ENCODE data around the gene OR52E5.

OR52E5 gene

DNA sequence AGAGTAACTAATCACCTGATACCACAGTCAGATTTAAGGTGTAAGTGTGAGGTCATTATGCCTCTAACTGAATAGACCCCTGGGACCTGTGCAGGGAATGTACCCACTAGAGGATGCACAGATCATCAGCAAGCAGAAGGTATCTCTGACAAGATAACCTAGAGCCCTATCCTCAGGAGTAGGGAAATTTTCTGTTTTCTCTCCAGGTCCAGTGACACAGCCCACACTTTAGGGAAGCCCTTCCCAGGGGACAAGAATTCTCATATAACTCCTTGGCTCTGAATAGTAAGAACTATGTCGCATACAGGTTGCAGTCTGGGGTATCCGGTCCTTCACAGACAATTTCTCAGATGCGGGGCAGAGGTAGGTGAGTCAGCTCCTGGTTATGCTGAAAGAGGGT is at the start of gene OR52E5:
OR52E5 (plus strand) TSS at position 301 of the 400 bp plus-strand sequence. CDS start 7,569 bp downstream, outside the sequence.
- TF ChIP-seq GATA1 (IDR thresholded peaks at IDR 0.05; ENCODE audit: low read depth, low read length) = no peak
- no peak for TF ChIP-seq POLR2A (IDR thresholded peaks at IDR 0.05; ENCODE audit: low read length)
- no peak for DNase-seq

DNA sequence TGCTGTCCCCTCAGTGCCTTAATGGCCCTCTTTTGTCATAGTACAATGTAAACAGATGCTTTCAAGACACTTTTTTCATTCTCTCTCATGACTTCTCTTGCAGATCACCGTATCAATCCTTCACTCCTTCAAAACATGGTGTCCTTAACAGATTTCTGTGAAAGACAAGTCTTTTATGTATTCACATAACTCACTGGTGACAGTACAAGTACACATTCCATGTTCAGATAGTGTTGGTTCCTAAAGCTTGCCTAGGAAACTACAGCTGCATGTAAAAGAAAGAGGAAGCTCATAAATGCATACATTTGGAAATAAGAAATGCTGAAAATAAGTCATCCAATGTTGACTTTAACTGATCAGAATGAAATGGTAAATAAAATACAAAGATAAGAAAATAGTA is 46.3 kb upstream of the OR52E5 start:
- DNase-seq = no peak
- TF ChIP-seq POLR2A (IDR thresholded peaks at IDR 0.05; ENCODE audit: low read length) (no peak), GATA1 (IDR thresholded peaks at IDR 0.05; ENCODE audit: low read depth, low read length) (no peak)

DNA sequence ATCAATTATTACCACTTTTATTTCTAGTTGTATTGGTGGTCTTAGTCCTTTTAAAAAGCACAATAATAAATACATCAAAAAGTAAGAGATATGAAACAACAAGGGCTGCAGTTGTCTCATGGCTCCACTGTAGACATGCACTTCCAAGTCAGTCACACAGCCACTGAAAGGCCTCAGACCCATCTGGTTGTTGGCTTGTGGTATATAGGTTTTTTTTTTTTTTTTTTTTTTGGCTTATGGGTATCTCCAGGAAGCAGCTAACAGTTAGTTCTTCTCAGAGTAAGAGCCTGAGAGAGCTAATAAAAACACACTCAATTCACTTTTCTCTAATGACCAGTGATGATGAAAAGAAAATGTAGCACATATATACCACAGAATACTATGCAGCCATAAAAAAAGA is 45.3 kb upstream of the OR52E5 start:
- no peak for DNase-seq
- no peak for TF ChIP-seq GATA1 (IDR thresholded peaks at IDR 0.05; ENCODE audit: low read depth, low read length)
- TF ChIP-seq POLR2A (IDR thresholded peaks at IDR 0.05; ENCODE audit: low read length) = no peak

DNA sequence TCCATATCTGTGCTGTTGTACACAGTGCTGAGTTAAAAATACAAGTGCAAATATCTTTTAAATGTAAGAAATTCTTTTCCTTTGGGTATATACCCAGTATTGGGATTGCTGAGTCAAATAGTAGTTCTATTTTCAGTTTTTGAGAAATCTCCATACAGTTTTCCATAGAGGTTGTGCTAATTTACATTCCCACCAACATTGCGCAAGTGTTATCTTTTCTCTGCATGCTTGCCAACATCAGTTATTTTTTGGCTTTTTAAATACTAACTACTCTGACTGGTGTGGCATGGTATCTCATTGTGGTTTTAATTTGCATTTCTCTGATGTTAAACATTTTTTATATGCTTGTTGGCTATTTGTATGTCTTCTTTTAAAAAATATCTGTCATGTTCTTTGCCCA is 42.0 kb upstream of the OR52E5 start:
- TF ChIP-seq GATA1 (IDR thresholded peaks at IDR 0.05; ENCODE audit: low read depth, low read length) (no peak), POLR2A (IDR thresholded peaks at IDR 0.05; ENCODE audit: low read length) (no peak)
- DNase-seq = no peak

DNA sequence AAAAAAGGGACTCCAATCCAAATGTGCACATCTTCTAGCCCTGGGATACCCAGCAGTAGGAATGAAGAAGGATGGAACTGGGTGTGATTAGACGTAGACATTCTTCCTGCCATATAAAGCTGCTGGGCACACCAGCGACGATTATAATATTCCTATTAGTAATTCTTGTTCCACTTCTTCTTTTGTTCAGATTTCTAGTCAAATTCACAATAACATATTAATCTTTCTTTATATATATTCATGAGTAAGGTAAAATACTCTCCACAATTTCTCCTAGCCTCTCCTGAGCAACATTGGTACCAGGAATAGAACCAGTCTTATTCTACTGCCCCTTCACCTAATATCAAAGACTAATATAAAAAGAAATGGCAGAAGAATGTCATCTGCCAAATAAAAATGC is 35.4 kb upstream of the OR52E5 start, which contains the start of gene OR52E8:
OR52E8 (minus strand) TSS at position 101 of the 400 bp plus-strand sequence; CDS start at position 101, 0 bp downstream.
- no peak for DNase-seq
- no peak for TF ChIP-seq GATA1 (IDR thresholded peaks at IDR 0.05; ENCODE audit: low read depth, low read length)
- TF ChIP-seq POLR2A (IDR thresholded peaks at IDR 0.05; ENCODE audit: low read length) = no peak

DNA sequence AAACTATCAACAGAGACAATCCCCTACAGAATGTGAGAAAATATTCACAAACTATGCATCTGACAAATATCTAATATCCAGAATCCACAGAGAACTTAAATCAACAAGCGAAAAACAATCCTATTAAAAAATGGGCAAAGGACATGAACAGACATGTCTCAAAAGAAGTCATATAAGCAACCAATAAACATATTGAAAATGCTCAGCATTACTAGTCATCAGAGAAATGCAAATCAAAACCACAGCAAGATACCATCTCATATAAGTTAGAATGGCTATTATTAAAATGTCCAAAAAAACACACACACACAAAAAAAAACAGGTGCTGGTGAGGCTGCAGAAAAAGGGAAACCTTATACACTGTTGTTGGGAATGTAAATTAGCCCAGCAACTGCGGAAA is 27.2 kb upstream of the OR52E5 start:
- no peak for TF ChIP-seq POLR2A (IDR thresholded peaks at IDR 0.05; ENCODE audit: low read length)
- no peak for TF ChIP-seq GATA1 (IDR thresholded peaks at IDR 0.05; ENCODE audit: low read depth, low read length)
- DNase-seq = no peak

DNA sequence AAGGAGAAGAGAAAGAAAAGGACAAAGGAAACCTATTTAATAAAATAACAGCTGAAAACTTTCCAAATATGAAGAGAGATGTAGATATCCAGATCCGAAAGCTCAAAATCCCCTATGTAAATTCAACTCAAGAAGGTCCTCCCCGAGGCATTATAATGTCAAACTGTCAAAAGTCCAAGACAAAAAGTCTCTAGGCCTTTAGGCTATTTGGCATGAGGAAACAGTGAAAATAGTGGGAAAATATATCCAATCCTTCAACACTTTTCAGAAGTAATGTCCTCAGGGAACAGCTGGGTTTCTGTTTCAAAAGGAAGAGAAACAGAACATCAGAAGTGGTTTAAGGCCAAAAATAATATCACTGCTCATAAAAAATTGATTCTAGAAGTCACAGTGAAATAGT is 14.4 kb upstream of the OR52E5 start:
- TF ChIP-seq GATA1 (IDR thresholded peaks at IDR 0.05; ENCODE audit: low read depth, low read length) (no peak), POLR2A (IDR thresholded peaks at IDR 0.05; ENCODE audit: low read length) (no peak)
- no peak for DNase-seq

DNA sequence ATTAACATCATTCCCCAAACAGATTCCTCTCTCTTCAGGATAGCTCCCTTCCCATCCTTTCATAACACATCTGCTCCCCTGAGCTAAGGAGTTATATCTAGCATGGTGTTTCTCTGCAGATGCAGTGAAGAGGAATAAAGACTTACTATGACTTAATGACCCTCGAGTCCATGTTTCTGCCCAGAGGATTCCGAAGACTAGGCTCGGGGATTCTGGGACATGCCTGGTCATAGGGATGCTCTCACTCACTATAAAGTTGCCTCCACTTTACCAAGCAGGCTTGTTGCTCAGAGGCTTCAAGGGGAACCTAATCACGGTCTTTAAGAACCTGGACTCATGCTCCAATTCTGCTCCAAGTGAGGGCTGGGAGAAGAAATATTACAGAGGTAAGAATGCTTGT is 12.7 kb upstream of the OR52E5 start, which contains the start of gene OR52E4:
OR52E4 (plus strand) TSS at position 301 of the 400 bp plus-strand sequence. CDS start 3,664 bp downstream, outside the sequence.
- TF ChIP-seq GATA1 (IDR thresholded peaks at IDR 0.05; ENCODE audit: low read depth, low read length) = no peak
- TF ChIP-seq POLR2A (IDR thresholded peaks at IDR 0.05; ENCODE audit: low read length) = no peak
- DNase-seq = no peak

DNA sequence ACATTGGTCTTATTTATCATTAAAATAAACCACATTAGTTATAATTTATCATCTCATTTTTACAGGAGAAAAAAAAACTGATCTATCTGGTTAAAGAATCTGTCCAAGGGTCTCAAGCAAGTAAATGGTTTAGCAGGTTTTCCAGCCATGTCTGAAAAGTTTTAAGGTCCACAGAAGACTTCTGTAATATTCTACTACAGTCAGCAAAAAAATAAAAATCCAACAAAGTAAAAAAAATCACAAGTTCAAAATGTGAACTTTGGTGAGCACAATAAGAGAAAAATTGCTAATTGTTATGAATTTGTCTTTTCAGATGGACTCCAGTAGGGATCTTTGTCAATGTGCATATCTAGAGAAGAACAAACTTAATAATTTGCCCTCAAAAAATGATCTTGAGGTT is 11.3 kb upstream of the OR52E5 start:
- DNase-seq = no peak
- TF ChIP-seq POLR2A (IDR thresholded peaks at IDR 0.05; ENCODE audit: low read length) (no peak), GATA1 (IDR thresholded peaks at IDR 0.05; ENCODE audit: low read depth, low read length) (no peak)

DNA sequence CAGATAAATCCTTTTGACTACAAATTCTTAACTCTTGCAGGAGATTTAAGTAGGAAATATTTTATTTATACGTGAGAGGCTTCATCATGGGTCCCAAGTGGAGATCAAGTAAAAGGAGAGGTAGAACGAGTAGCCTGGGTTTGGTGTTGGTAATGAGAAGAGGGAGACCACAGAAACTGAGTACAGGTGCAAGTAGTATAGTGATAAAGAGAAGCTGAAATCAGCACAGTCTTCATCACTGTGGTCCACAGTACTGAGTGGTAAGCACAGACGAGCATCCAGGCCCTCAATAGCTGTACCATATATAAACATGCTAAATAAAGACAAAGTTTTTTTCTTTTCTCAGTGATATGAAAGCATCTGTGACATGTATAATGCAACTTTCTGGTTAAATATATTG is 5.8 kb upstream of the OR52E5 start:
- TF ChIP-seq POLR2A (IDR thresholded peaks at IDR 0.05; ENCODE audit: low read length) (no peak), GATA1 (IDR thresholded peaks at IDR 0.05; ENCODE audit: low read depth, low read length) (no peak)
- DNase-seq = no peak

DNA sequence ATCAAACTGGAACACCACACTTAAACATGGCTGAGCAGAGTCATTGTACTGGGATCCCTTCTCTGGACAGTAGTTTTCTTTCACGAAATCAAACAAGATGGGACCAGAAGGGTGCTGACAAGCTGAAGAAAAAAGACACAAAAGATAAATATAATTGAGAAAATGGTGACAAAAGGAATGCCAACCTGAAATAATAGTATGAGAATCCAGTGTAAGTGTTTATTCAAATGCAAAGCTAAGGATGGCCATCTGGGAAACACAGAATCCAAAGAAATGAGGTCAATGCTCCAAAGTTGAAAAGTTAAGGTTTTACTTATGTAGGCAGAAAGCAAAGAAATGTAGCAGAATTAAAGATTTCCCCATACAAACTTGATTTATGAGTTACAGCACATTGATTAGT is 5.3 kb upstream of the OR52E5 start:
- no peak for DNase-seq
- TF ChIP-seq GATA1 (IDR thresholded peaks at IDR 0.05; ENCODE audit: low read depth, low read length) = no peak
- no peak for TF ChIP-seq POLR2A (IDR thresholded peaks at IDR 0.05; ENCODE audit: low read length)

DNA sequence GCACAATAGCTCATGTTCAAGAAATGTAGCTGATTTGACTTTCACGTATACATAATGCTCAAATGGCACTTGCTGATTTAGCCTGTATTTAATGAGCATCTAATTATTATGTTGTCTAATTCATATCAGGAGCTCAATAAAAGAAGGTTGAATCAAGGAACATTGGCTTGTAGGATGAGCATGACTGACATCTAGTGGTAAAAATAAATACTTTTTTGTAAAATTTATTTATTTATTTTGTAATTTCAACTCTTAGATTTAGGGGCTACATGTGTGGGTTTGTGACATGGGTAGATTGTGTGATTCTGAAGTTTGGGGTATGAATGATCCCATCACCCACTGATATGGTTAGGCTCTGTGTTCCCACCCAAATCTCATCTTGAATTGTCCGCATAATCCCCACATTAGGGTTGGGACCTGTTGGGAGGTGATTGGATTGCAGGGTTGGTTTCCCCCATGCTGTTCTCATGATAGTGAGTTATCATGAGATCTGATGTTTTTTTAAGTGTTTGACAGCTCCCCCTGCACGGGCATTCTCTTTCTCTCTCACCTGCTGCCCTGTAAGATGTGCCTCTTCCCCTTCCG is 1.7 kb upstream of the OR52E5 start:
- DNase-seq = peak; percentile 21 to 50
- TF ChIP-seq GATA1 (IDR thresholded peaks at IDR 0.05; ENCODE audit: low read depth, low read length) (no peak), POLR2A (IDR thresholded peaks at IDR 0.05; ENCODE audit: low read length) (no peak)

DNA sequence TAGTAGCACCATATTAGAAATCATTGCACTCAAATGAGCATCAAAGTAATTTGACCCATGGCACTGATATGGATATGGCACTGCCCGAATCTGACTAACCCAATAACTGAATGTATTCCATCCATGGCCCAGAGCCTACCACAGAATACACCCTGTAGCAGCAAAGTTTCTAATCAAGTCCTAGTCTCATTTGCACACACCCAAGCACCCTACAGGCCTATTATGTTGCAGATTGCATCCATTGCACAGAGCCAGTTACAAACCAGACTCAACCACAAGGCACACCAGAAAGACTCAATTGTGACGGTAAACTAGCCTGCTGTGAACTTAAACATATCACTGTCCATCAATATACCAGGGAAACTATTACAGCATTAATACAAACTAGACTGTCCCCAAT is 6.5 kb downstream of the OR52E5 start:
- no peak for TF ChIP-seq POLR2A (IDR thresholded peaks at IDR 0.05; ENCODE audit: low read length)
- DNase-seq = no peak

DNA sequence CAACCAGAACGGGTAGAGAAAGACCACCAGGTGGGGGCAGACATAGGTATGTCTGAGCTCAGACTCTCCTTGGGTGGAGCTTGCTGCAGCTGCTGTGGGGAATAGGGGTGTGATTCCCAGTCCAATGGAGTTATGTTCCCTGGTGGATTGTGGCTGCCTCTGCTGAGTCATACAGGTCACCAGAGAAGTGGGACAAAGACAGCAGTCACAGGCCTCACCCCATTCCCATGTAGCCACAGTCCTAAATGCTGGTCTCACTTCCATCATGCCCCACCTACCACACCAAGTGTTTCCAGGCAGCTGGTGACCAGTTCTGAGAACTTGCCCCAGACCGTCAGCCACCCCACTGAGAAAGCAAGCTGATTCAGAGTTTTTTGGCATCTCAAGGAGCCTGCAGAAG is 17.5 kb downstream of the OR52E5 start:
- no peak for DNase-seq
- TF ChIP-seq POLR2A (IDR thresholded peaks at IDR 0.05; ENCODE audit: low read length) (no peak), GATA1 (IDR thresholded peaks at IDR 0.05; ENCODE audit: low read depth, low read length) (no peak)

DNA sequence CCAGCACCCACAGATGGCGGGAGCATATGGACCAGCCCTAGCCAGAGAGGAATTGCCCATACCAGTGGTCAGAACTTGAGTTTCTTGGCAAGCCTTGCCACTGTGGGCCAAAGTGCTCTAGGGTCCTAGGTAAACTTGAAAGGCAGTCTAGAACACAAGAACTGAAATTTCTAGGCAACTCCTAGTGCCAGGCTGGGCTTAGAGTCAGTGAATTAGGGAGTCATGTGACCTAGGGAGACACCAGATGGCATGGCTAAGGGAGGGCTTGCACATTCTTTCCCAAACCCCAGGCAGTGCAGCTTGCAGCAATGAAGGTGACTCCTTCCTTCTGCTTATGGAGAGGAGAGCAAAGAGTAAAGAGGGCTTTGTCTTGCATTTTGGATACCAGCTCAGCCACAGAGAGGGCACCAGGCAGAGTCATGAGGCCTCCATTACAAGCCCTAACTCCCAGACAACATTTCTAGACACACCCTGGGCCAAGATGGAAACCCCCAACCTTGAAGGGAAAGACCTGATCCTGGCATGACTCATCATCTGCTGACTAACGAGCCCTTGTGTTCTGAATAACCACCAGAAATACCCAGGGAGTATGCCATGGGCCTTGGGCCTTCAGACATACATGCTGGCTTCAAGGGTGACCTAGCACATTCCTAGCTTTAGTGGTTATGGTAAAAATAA is 29.9 kb downstream of the OR52E5 start:
- DNase-seq = peak in 1 of 2 experiments; percentile 3
- TF ChIP-seq POLR2A (IDR thresholded peaks at IDR 0.05; ENCODE audit: low read length) = no peak
- no peak for TF ChIP-seq GATA1 (IDR thresholded peaks at IDR 0.05; ENCODE audit: low read depth, low read length)

All from erythroblast (primary cell).